HEK293 (cell line): ENCODE measurements around the gene DNAJC4.

Source experiments
- BCL11B ChIP-seq: fragments of 450-650 bp; formaldehyde crosslinking; IDR thresholded peaks from 2 replicates; pipeline ENCODE4 v1.5.1; 2016; ENCODE audit warnings: low read depth, missing biosample characterization, missing genetic modification characterization
- HOXD13 ChIP-seq: sonication (generic); formaldehyde crosslinking; IDR thresholded peaks from 2 replicates; pipeline ENCODE4 v1.8.0; 2022; ENCODE audit warnings: missing genetic modification reagents, borderline replicate concordance
- IKZF3 ChIP-seq: fragments of 450-650 bp; IDR thresholded peaks from 2 replicates; pipeline ENCODE4 v1.5.0; 2018; ENCODE audit warnings: missing biosample characterization, mild to moderate bottlenecking, missing genetic modification characterization, moderate library complexity
- MEIS1 ChIP-seq: sonication (generic); formaldehyde crosslinking; IDR thresholded peaks from 2 replicates; pipeline ENCODE4 v1.8.1; 2022; ENCODE audit warnings: missing genetic modification reagents, mild to moderate bottlenecking, borderline replicate concordance
- RBAK ChIP-seq: fragments of 450-650 bp; formaldehyde crosslinking; IDR thresholded peaks from 2 replicates; pipeline ENCODE4 v1.5.1; 2016; ENCODE audit warnings: missing biosample characterization, missing genetic modification characterization
- SP7 ChIP-seq: fragments of 450-650 bp; formaldehyde crosslinking; IDR thresholded peaks from 2 replicates; pipeline ENCODE4 v1.5.1; 2016; ENCODE audit warnings: missing biosample characterization, missing genetic modification characterization
- ZBTB20 ChIP-seq: fragments of 450-650 bp; formaldehyde crosslinking; IDR thresholded peaks from 2 replicates; pipeline ENCODE4 v1.5.1; 2016; ENCODE audit warnings: missing biosample characterization, missing genetic modification characterization
- ZBTB8A ChIP-seq: fragments of 450-650 bp; formaldehyde crosslinking; IDR thresholded peaks from 2 replicates; pipeline ENCODE4 v1.5.1; 2016; ENCODE audit warnings: missing biosample characterization, missing genetic modification characterization
- ZFP41 ChIP-seq: fragments of 450-650 bp; formaldehyde crosslinking; IDR thresholded peaks from 2 replicates; pipeline ENCODE4 v1.5.1; 2016; ENCODE audit warnings: missing biosample characterization, missing genetic modification characterization, borderline replicate concordance
- ZNF121 ChIP-seq: fragments of 450-650 bp; formaldehyde crosslinking; IDR thresholded peaks from 2 replicates; pipeline ENCODE4 v1.5.1; 2016; ENCODE audit warnings: missing biosample characterization, missing genetic modification characterization
- ZNF138 ChIP-seq: fragments of 450-650 bp; formaldehyde crosslinking; IDR thresholded peaks from 2 replicates; pipeline ENCODE4 v1.5.1; 2016; ENCODE audit warnings: missing biosample characterization, missing genetic modification characterization, borderline replicate concordance
- ZNF202 ChIP-seq: fragments of 450-650 bp; formaldehyde crosslinking; IDR thresholded peaks from 2 replicates; pipeline ENCODE4 v1.5.1; 2016; ENCODE audit warnings: missing biosample characterization, missing genetic modification characterization, borderline replicate concordance
- ZNF221 ChIP-seq: fragments of 450-650 bp; formaldehyde crosslinking; IDR thresholded peaks from 2 replicates; pipeline ENCODE4 v1.5.1; 2017; ENCODE audit warnings: missing biosample characterization, missing genetic modification characterization, borderline replicate concordance
- ZNF394 ChIP-seq: fragments of 450-650 bp; formaldehyde crosslinking; IDR thresholded peaks from 2 replicates; pipeline ENCODE4 v1.5.1; 2016; ENCODE audit warnings: missing biosample characterization, missing genetic modification characterization, mild to moderate bottlenecking, moderate library complexity, borderline replicate concordance
- ZNF48 ChIP-seq: fragments of 450-650 bp; formaldehyde crosslinking; IDR thresholded peaks from 2 replicates; pipeline ENCODE4 v1.5.1; 2016; ENCODE audit warnings: missing biosample characterization, missing genetic modification characterization
- ZNF501 ChIP-seq: fragments of 450-650 bp; formaldehyde crosslinking; IDR thresholded peaks from 2 replicates; pipeline ENCODE4 v1.5.1; 2016; ENCODE audit warnings: missing biosample characterization, missing genetic modification characterization
- ZNF510 ChIP-seq: fragments of 450-650 bp; formaldehyde crosslinking; IDR thresholded peaks from 2 replicates; pipeline ENCODE4 v1.5.1; 2018; ENCODE audit warnings: mild to moderate bottlenecking, missing genetic modification characterization, missing biosample characterization; ENCODE audit not compliant: insufficient replicate concordance
- ZNF549 ChIP-seq: fragments of 450-650 bp; IDR thresholded peaks from 2 replicates; pipeline ENCODE4 v1.5.1; 2018; ENCODE audit warnings: missing biosample characterization, missing genetic modification characterization, mild to moderate bottlenecking, inconsistent platforms, moderate library complexity
- ZNF610 ChIP-seq: fragments of 450-650 bp; formaldehyde crosslinking; IDR thresholded peaks from 2 replicates; pipeline ENCODE4 v1.5.1; 2016; ENCODE audit warnings: missing biosample characterization, missing genetic modification characterization, borderline replicate concordance
- ZNF76 ChIP-seq: fragments of 450-650 bp; formaldehyde crosslinking; IDR thresholded peaks from 2 replicates; pipeline ENCODE4; 2016; ENCODE audit warnings: low read depth, missing biosample characterization, missing genetic modification characterization, borderline replicate concordance
- ZNF768 ChIP-seq: fragments of 450-650 bp; formaldehyde crosslinking; IDR thresholded peaks from 2 replicates; pipeline ENCODE4 v1.5.1; 2018; ENCODE audit warnings: missing biosample characterization, mild to moderate bottlenecking, missing genetic modification characterization
- ZNF792 ChIP-seq: fragments of 450-650 bp; formaldehyde crosslinking; IDR thresholded peaks from 2 replicates; pipeline ENCODE4 v1.5.1; 2016; ENCODE audit warnings: missing biosample characterization, missing genetic modification characterization
- ZXDB ChIP-seq: fragments of 450-650 bp; formaldehyde crosslinking; IDR thresholded peaks from 2 replicates; pipeline ENCODE4 v1.5.1; 2016; ENCODE audit warnings: missing biosample characterization, missing genetic modification characterization
- TF ChIP-seq, protein P1 (sequence below): sonication (generic); formaldehyde crosslinking; IDR thresholded peaks from 2 replicates; pipeline ENCODE4 v1.8.1; 2022; ENCODE audit warnings: mild to moderate bottlenecking, moderate library complexity, missing genetic modification reagents
- TF ChIP-seq, protein P2 (sequence below): fragments of 450-650 bp; formaldehyde crosslinking; IDR thresholded peaks from 2 replicates; pipeline ENCODE4 v1.5.1; 2016; ENCODE audit warnings: missing biosample characterization, missing genetic modification characterization
- TF ChIP-seq, protein P3 (sequence below): fragments of 450-650 bp; formaldehyde crosslinking; IDR thresholded peaks from 2 replicates; pipeline ENCODE4 v1.5.1; 2017; ENCODE audit warnings: missing biosample characterization, missing genetic modification characterization
- TF ChIP-seq, protein P4 (sequence below): fragments of 450-650 bp; formaldehyde crosslinking; conservative IDR thresholded peaks from 2 replicates; pipeline ENCODE4 v1.5.1; 2016; ENCODE audit warnings: low read depth, missing biosample characterization, missing genetic modification characterization
- TF ChIP-seq, protein P5 (sequence below): fragments of 450-650 bp; formaldehyde crosslinking; IDR thresholded peaks from 2 replicates; pipeline ENCODE4 v1.5.1; 2017; ENCODE audit warnings: missing biosample characterization, missing genetic modification characterization

DNAJC4 gene

DNA sequence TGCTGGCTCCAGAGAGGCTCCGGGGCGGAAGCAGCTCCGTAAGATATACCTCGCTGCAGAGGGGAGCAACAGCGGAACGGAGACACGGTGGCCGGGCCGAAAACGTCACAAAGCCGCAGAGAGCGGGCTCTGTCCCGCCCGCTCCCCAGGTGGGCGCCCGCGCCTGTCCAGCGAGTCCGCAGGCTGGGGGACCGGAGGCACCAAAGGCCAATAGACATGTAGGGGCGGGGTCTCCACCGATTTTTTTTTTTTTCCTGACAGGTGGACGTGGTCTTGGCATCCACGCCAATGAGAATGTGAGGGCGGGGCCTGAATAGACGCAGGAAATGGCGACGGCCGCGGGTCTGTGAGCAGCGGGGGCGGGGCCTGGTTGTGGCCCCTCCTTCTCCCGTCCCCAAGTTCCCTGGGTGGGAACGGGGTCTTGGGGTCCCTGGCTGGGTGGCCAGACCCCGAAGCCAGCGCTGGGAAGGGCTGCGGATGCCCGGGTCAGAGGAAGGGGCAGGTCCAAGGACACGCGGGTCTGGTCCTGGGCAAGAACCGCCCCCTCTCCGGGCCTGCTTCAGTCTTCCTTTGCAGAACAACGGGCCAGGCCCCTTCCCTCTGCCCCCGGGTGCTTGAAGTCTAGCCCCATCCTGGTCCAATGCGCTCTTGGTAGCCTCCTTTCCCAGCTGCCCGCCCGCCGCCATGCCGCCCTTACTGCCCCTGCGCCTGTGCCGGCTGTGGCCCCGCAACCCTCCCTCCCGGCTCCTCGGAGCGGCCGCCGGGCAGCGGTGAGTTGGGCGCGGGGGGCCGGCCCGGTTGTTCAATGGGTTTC, at the start of gene DNAJC4 (continued):
- TF ChIP-seq, protein P1, sequence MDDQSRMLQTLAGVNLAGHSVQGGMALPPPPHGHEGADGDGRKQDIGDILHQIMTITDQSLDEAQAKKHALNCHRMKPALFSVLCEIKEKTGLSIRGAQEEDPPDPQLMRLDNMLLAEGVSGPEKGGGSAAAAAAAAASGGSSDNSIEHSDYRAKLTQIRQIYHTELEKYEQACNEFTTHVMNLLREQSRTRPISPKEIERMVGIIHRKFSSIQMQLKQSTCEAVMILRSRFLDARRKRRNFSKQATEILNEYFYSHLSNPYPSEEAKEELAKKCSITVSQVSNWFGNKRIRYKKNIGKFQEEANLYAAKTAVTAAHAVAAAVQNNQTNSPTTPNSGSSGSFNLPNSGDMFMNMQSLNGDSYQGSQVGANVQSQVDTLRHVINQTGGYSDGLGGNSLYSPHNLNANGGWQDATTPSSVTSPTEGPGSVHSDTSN: no peak
- TF ChIP-seq ZNF221 (tag by site-specific recombination) (no peak), ZNF768 (tag by site-specific recombination) (no peak), ZBTB8A (tag by site-specific recombination) (peak; percentile 50), ZNF394 (no peak), ZNF202 (no peak), BCL11B (tag by site-specific recombination) (no peak), ZBTB20 (tag by site-specific recombination) (no peak), ZNF549 (no peak), IKZF3 (tag by site-specific recombination) (no peak), ZNF121 (no peak), ZNF76 (peak; percentile 33; the same call in 1 of the 2 replicates), ZNF501 (tag by site-specific recombination) (no peak), ZNF792 (tag by site-specific recombination) (no peak), ZFP41 (tag by site-specific recombination) (no peak), ZNF48 (tag by site-specific recombination) (no peak), MEIS1 (CRISPR knock-in tag) (no peak), ZNF610 (no peak), ZXDB (tag by site-specific recombination) (peak; percentile 91), RBAK (tag by site-specific recombination) (no peak), ZNF138 (tag by site-specific recombination) (no peak), SP7 (tag by site-specific recombination) (0 out of 2 replicates have a peak, but pooled peaks have one; percentile 20), HOXD13 (no peak), ZNF510 (tag by site-specific recombination) (no peak)
- TF ChIP-seq, protein P2, sequence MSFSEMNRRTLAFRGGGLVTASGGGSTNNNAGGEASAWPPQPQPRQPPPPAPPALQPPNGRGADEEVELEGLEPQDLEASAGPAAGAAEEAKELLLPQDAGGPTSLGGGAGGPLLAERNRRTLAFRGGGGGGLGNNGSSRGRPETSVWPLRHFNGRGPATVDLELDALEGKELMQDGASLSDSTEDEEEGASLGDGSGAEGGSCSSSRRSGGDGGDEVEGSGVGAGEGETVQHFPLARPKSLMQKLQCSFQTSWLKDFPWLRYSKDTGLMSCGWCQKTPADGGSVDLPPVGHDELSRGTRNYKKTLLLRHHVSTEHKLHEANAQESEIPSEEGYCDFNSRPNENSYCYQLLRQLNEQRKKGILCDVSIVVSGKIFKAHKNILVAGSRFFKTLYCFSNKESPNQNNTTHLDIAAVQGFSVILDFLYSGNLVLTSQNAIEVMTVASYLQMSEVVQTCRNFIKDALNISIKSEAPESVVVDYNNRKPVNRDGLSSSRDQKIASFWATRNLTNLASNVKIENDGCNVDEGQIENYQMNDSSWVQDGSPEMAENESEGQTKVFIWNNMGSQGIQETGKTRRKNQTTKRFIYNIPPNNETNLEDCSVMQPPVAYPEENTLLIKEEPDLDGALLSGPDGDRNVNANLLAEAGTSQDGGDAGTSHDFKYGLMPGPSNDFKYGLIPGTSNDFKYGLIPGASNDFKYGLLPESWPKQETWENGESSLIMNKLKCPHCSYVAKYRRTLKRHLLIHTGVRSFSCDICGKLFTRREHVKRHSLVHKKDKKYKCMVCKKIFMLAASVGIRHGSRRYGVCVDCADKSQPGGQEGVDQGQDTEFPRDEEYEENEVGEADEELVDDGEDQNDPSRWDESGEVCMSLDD: peak; percentile 44; the same call in 1 of the 2 replicates
- TF ChIP-seq, protein P3, sequence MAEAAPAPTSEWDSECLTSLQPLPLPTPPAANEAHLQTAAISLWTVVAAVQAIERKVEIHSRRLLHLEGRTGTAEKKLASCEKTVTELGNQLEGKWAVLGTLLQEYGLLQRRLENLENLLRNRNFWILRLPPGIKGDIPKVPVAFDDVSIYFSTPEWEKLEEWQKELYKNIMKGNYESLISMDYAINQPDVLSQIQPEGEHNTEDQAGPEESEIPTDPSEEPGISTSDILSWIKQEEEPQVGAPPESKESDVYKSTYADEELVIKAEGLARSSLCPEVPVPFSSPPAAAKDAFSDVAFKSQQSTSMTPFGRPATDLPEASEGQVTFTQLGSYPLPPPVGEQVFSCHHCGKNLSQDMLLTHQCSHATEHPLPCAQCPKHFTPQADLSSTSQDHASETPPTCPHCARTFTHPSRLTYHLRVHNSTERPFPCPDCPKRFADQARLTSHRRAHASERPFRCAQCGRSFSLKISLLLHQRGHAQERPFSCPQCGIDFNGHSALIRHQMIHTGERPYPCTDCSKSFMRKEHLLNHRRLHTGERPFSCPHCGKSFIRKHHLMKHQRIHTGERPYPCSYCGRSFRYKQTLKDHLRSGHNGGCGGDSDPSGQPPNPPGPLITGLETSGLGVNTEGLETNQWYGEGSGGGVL (tag by site-specific recombination): no peak
- TF ChIP-seq, protein P4, sequence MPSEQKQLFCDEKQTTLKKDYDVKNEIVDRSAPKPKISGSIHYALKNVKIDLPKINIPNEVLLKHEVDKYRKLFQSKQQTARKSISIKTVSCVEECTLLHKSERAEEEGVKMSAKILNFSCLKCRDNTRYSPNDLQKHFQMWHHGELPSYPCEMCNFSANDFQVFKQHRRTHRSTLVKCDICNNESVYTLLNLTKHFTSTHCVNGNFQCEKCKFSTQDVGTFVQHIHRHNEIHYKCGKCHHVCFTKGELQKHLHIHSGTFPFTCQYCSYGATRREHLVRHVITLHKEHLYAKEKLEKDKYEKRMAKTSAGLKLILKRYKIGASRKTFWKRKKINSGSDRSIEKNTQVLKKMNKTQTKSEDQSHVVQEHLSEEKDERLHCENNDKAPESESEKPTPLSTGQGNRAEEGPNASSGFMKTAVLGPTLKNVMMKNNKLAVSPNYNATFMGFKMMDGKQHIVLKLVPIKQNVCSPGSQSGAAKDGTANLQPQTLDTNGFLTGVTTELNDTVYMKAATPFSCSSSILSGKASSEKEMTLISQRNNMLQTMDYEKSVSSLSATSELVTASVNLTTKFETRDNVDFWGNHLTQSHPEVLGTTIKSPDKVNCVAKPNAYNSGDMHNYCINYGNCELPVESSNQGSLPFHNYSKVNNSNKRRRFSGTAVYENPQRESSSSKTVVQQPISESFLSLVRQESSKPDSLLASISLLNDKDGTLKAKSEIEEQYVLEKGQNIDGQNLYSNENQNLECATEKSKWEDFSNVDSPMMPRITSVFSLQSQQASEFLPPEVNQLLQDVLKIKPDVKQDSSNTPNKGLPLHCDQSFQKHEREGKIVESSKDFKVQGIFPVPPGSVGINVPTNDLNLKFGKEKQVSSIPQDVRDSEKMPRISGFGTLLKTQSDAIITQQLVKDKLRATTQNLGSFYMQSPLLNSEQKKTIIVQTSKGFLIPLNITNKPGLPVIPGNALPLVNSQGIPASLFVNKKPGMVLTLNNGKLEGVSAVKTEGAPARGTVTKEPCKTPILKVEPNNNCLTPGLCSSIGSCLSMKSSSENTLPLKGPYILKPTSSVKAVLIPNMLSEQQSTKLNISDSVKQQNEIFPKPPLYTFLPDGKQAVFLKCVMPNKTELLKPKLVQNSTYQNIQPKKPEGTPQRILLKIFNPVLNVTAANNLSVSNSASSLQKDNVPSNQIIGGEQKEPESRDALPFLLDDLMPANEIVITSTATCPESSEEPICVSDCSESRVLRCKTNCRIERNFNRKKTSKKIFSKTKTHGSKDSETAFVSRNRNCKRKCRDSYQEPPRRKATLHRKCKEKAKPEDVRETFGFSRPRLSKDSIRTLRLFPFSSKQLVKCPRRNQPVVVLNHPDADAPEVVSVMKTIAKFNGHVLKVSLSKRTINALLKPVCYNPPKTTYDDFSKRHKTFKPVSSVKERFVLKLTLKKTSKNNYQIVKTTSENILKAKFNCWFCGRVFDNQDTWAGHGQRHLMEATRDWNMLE (tag by site-specific recombination): no peak
- TF ChIP-seq, protein P5, sequence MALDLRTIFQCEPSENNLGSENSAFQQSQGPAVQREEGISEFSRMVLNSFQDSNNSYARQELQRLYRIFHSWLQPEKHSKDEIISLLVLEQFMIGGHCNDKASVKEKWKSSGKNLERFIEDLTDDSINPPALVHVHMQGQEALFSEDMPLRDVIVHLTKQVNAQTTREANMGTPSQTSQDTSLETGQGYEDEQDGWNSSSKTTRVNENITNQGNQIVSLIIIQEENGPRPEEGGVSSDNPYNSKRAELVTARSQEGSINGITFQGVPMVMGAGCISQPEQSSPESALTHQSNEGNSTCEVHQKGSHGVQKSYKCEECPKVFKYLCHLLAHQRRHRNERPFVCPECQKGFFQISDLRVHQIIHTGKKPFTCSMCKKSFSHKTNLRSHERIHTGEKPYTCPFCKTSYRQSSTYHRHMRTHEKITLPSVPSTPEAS (tag by site-specific recombination): no peak
